Neural progenitor cell (in vitro differentiated cells): ENCODE data around the gene MPL.

Experiments
- EZH2 ChIP-seq: fragments of 200-600 bp; sonication (generic); IDR thresholded peaks from 2 replicates; pipeline ENCODE4 v1.6.1; 2017; ENCODE audit warnings: antibody characterized with exemption, mild to moderate bottlenecking, moderate library complexity
- TF ChIP-seq, protein P1 (sequence below): fragments of 200-600 bp; sonication (generic); IDR thresholded peaks from 2 replicates; pipeline ENCODE4 v1.5.1; 2017; ENCODE audit warnings: antibody characterized with exemption, mild to moderate bottlenecking

DNA sequence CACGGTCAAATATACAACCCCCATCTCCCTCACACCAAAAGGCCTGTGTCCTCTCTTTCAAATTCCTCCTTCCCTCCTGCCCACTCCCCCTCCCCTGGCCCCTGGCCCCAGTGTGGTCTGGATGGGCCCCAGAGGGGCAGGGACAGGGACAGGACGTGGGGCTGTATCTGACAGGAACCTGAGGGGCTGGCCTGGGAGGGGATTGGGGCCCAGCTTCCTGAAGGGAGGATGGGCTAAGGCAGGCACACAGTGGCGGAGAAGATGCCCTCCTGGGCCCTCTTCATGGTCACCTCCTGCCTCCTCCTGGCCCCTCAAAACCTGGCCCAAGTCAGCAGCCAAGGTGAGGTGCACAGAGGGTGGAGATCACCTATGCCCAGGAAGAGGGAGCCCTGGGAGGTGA is at the start of gene MPL:
- TF ChIP-seq, protein P1, sequence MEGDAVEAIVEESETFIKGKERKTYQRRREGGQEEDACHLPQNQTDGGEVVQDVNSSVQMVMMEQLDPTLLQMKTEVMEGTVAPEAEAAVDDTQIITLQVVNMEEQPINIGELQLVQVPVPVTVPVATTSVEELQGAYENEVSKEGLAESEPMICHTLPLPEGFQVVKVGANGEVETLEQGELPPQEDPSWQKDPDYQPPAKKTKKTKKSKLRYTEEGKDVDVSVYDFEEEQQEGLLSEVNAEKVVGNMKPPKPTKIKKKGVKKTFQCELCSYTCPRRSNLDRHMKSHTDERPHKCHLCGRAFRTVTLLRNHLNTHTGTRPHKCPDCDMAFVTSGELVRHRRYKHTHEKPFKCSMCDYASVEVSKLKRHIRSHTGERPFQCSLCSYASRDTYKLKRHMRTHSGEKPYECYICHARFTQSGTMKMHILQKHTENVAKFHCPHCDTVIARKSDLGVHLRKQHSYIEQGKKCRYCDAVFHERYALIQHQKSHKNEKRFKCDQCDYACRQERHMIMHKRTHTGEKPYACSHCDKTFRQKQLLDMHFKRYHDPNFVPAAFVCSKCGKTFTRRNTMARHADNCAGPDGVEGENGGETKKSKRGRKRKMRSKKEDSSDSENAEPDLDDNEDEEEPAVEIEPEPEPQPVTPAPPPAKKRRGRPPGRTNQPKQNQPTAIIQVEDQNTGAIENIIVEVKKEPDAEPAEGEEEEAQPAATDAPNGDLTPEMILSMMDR: no peak
- TF ChIP-seq EZH2: no peak
